Common myeloid progenitor, CD34-positive (primary cell): ENCODE data around the gene SEMA3C.

ENCODE experiments used
- CTCF ChIA-PET: fragments of 350-600 bp; sonication (Branson Sonifier 250); formaldehyde crosslinking; loops from one replicate; lab custom pipeline; 2021; ENCODE audit warnings: antibody characterized with exemption; lab: Charles Lee
- POLR2A ChIA-PET: fragments of 350-600 bp; sonication (Branson Sonifier 250); formaldehyde crosslinking; loops from one replicate; lab custom pipeline; 2021; ENCODE audit warnings: antibody characterized with exemption; lab: Charles Lee
- DNase-seq, 3 donors: peaks; one replicate each; pipeline versions ENCODE4 v3.0.0 to v3.0.0-alpha.2; 2013
- H3K27ac ChIP-seq, 2 experiments: 1 replicate in 1 of 2; 2 replicates in 1 of 2; pipeline ENCODE4 v1.7.0; 2013; ENCODE audit warnings: inconsistent platforms in 2 of 2, low read length in 2 of 2, mild to moderate bottlenecking in 2 of 2, low read depth in 1 of 2, moderate library complexity in 1 of 2; ENCODE audit not compliant: severe bottlenecking in 2 of 2, insufficient read depth in 1 of 2, poor library complexity in 1 of 2
- H3K27me3 ChIP-seq, 5 experiments: replicated peaks in 2 of 5; 1 replicate in 3 of 5; 2 replicates in 2 of 5; pipeline versions ENCODE4 v1.6.1 to v1.7.0; 2013; ENCODE audit warnings: low read length in 4 of 5, mild to moderate bottlenecking in 2 of 5, moderate library complexity in 2 of 5, inconsistent platforms in 1 of 5; ENCODE audit not compliant: insufficient read depth in 5 of 5, control insufficient read depth in 4 of 5
- H3K36me3 ChIP-seq, 4 experiments: 1 replicate in 2 of 4; 2 replicates in 2 of 4; pipeline versions ENCODE4 v1.6.1 to v1.7.0; 2013; ENCODE audit warnings: low read length in 3 of 4, control low read depth in 1 of 4, mild to moderate bottlenecking in 1 of 4; ENCODE audit not compliant: control insufficient read depth in 4 of 4, insufficient read depth in 4 of 4
- H3K4me1 ChIP-seq, 4 experiments: 1 replicate in 3 of 4; 2 replicates in 1 of 4; pipeline versions ENCODE4 v1.6.1 to v1.7.1; 2013; ENCODE audit warnings: low read length in 3 of 4, mild to moderate bottlenecking in 3 of 4, control low read depth in 1 of 4, inconsistent platforms in 1 of 4, moderate library complexity in 1 of 4; ENCODE audit not compliant: control insufficient read depth in 4 of 4, insufficient read depth in 4 of 4; ENCODE audit errors: control extremely low read depth in 1 of 4
- H3K4me3 ChIP-seq, 7 experiments: 1 replicate in 4 of 7; 2 replicates in 3 of 7; pipeline versions ENCODE4 v1.5.1 to v1.7.0; 2013; ENCODE audit warnings: mild to moderate bottlenecking in 7 of 7, low read length in 6 of 7, moderate library complexity in 6 of 7, inconsistent platforms in 2 of 7, low read depth in 2 of 7, control low read depth in 1 of 7; ENCODE audit not compliant: insufficient read depth in 4 of 7, control insufficient read depth in 1 of 7; ENCODE audit errors: extremely low read depth in 1 of 7
- H3K9me3 ChIP-seq, 5 experiments: 1 replicate in 4 of 5; 2 replicates in 1 of 5; pipeline versions ENCODE4 v1.6.1 to v1.7.1; 2013; ENCODE audit warnings: low read length in 4 of 5, mild to moderate bottlenecking in 2 of 5, inconsistent platforms in 1 of 5, low read depth in 1 of 5, moderate library complexity in 1 of 5; ENCODE audit not compliant: control insufficient read depth in 4 of 5, insufficient read depth in 2 of 5; ENCODE audit errors: control extremely low read depth in 1 of 5
- WGBS: methylation state at CpG from one replicate; pipeline ENCODE4 v1.1.5; 2013; ENCODE audit not compliant: insufficient coverage; 5-methylcytosine and 5-hydroxymethylcytosine counted together

SEMA3C gene

GRCh38 chr7:80816806-80817205 lies 102.0 kb downstream of the SEMA3C start:
- Histone ChIP-seq H3K36me3 (no peaks in the 10 kb centered on the region), H3K4me3 (no peak overlapping the region), H3K27me3 (no peaks in the 10 kb centered on the region), H3K27ac (no peak overlapping the region), H3K4me1 (no peaks in the 10 kb centered on the region), H3K9me3 (no peaks in the 10 kb centered on the region)
- ChIA-PET POLR2A (no interaction called here), CTCF (no interaction called here)
- 78% methylated on average over 1 of the region's 2 CpGs for WGBS
- DNase-seq: peak in 1 of 3 donors; percentile 32

GRCh38 chr7:80815733-80816132 lies 103.1 kb downstream of the SEMA3C start:
- DNase-seq: no peak
- Histone ChIP-seq H3K4me1 (no peaks in the 10 kb centered on the region), H3K36me3 (no peaks in the 10 kb centered on the region), H3K27me3 (no peaks in the 10 kb centered on the region), H3K27ac (no peak overlapping the region), H3K4me3 (no peak overlapping the region), H3K9me3 (no peaks in the 10 kb centered on the region)
- ChIA-PET POLR2A (no interaction called here), CTCF (no interaction called here)
- 86% methylated on average over 1 of the region's 1 CpG for WGBS

- Histone ChIP-seq H3K27me3 (no peaks in the 10 kb centered on the region), H3K4me3 (no peak overlapping the region), H3K36me3 (peaks cover 0 to 4% (median 0%) of the 10 kb centered on the region in 4 experiments), H3K27ac (no peak overlapping the region), H3K9me3 (peaks cover 0 to 4% (median 0%) of the 10 kb centered on the region in 5 experiments), H3K4me1 (no peaks in the 10 kb centered on the region)
- WGBS: no CpG with 5 or more reads among the region's 1 CpG
- POLR2A ChIA-PET: no interaction called here
- CTCF ChIA-PET: interaction anchor here (0.7 kb wide), 1 partner anchor 31 kb away, joined by 3 read pairs; no protein-coding TSS in a partner anchor
- DNase-seq: no peak
Observed at GRCh38 chr7:80809545-80809944, 109.3 kb downstream of the SEMA3C start.

DNA sequence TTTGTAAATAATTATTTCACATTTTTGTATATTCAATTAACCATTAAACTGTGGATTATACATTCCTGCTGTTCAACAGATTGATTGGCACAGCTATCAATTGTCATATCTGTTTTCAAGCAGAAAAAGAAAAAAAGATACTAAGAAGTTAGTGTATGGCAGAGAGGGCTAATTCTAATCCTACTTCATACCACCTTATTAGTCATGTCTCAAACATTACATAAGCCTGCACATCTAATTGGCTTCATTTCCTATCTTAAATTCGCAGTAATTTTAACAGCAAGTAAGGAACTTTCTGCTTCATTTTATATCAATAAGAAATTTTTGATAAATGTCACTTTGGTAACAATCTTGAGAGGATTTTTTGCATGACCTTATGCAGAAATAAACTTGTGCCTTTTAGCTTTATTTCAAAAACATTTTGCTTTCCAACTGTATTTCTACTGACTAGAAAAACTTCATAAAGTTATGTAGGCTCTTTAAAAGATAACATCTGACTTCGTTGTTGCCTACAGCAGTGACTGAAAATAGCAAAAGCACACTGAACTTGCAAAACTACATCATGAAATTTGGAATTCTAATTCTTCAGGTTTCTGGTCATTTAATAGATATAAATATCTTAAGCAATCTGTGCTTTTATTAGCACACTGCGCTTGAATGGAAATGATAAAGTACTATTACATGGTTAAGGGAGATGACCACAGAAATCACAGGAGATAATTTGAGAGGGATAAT lies 111.5 kb downstream of the SEMA3C start:
- Histone ChIP-seq H3K27ac (no peak overlapping the region), H3K4me1 (no peaks in the 10 kb centered on the region), H3K4me3 (no peak overlapping the region), H3K9me3 (peaks cover 0 to 4% (median 0%) of the 10 kb centered on the region in 5 experiments), H3K27me3 (no peaks in the 10 kb centered on the region), H3K36me3 (peaks cover 0 to 4% (median 0%) of the 10 kb centered on the region in 4 experiments)
- DNase-seq: no peak
- POLR2A ChIA-PET: no interaction called here
- no CpG with 5 or more reads among the region's 3 CpGs for WGBS
- CTCF ChIA-PET: no interaction called here

GRCh38 chr7:80806663-80807062 lies 112.2 kb downstream of the SEMA3C start:
- Histone ChIP-seq H3K9me3 (peaks cover 0 to 4% (median 0%) of the 10 kb centered on the region in 5 experiments), H3K27me3 (no peaks in the 10 kb centered on the region), H3K27ac (no peak overlapping the region), H3K36me3 (peaks cover 0 to 4% (median 0%) of the 10 kb centered on the region in 4 experiments), H3K4me1 (no peaks in the 10 kb centered on the region), H3K4me3 (no peak overlapping the region)
- POLR2A ChIA-PET: no interaction called here
- WGBS: 88% methylated on average over 3 of the region's 6 CpGs
- CTCF ChIA-PET: no interaction called here
- DNase-seq: no peak

DNA sequence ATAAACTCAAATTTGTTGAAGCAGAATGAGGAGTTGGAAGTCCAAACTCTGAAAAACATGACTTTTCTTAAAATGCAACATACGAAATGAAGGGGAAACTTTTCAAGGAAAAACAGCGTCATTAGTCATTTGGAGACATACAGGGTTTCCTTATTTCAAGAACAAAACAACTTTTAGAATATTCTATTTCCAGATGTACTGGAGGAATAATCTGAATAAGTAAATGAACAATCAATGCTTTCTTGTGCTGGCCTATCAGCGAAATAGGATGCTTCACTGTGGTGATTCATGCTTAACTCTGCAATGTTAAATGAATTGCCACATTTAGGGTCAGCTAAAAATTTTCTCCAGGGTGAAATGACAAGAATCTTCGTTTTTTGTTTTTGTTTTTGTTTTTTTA lies 114.3 kb downstream of the SEMA3C start:
- no peak overlapping the region for H3K27ac ChIP-seq
- no peak for DNase-seq
- no peaks in the 10 kb centered on the region for H3K27me3 ChIP-seq
- H3K36me3 ChIP-seq: peaks cover 0 to 3% (median 0%) of the 10 kb centered on the region in 4 experiments
- no peaks in the 10 kb centered on the region for H3K4me1 ChIP-seq
- H3K9me3 ChIP-seq: peaks cover 0 to 3% (median 0%) of the 10 kb centered on the region in 5 experiments
- ChIA-PET CTCF (no interaction called here), POLR2A (no interaction called here)
- H3K4me3 ChIP-seq: no peak overlapping the region
- WGBS: 84% methylated on average over 2 of the region's 4 CpGs

DNA sequence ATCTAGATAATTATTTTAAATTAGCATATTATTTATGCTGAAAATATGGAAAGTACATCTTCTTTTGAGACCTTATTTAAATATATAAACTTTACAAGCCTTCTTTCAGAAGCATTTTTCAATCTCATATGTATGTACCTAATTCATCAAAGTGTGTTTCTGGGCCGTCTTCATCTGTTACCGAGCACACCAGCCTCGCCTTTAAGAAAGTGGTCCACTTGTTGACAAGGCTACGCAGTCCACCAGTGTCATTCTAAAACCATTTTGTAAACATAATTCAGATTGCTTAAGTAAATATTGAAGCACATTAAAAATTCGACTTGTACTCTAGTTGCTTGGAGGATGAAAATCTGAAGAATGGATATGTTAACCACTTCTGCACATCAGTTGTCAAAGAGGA lies 116.3 kb downstream of the SEMA3C start:
- WGBS: 100% methylated on average over 1 of the region's 5 CpGs
- CTCF ChIA-PET: no interaction called here

More for the DNA sequence above, 116.3 kb downstream of the SEMA3C start:
- POLR2A ChIA-PET: no interaction called here
- H3K4me3 ChIP-seq: no peak overlapping the region
- no peaks in the 10 kb centered on the region for H3K4me1 ChIP-seq
- no peaks in the 10 kb centered on the region for H3K9me3 ChIP-seq
- no peaks in the 10 kb centered on the region for H3K27me3 ChIP-seq
- DNase-seq: no peak
- no peak overlapping the region for H3K27ac ChIP-seq
- no peaks in the 10 kb centered on the region for H3K36me3 ChIP-seq
